Lower leg skin (tissue), 4 donors: Measurements from ENCODE around the gene C1QC. TPM values are rescaled to one million over a fixed set of nuclear protein-coding genes. Genes with fewer than 3 reads are reported as not detected.
"Not testable (repeated sequence)": the region's sequence is repeated elsewhere in the genome, so short reads cannot be mapped to it uniquely, and the experiment has no call there.

Experiments used
- DNase-seq, 2 donors: peaks; one replicate each; pipeline ENCODE4 v3.0.0-alpha.2; 2019; ENCODE audit warnings: low spot score in 2 of 2
- H3K4me3 ChIP-seq: fragments of 200-600 bp; sonication (generic); 2 replicates; pipeline ENCODE4 v1.5.1; 2017; ENCODE audit warnings: mild to moderate bottlenecking, low read depth; ENCODE audit not compliant: poor library complexity, severe bottlenecking
- POLR2A ChIP-seq, 2 donors: fragments of 450-650 bp; IDR thresholded peaks; one replicate each; pipeline ENCODE4 v1.6.1; 2016 to 2017; ENCODE audit warnings: antibody characterized with exemption in 2 of 2, mild to moderate bottlenecking in 1 of 2, moderate library complexity in 1 of 2
- WGBS, 2 donors: methylation state at CpG; one replicate each; pipeline ENCODE4 v1.1.5; 2018; 5-methylcytosine and 5-hydroxymethylcytosine counted together
- intact Hi-C: fragments of 100-400 bp; cut with DNase I; formaldehyde crosslinking; loops from one replicate; pipeline ENCODE4 v1.15.0; 2023; ENCODE audit warnings: low total_unique reads
- total RNA-seq, 4 donors: library from RNA; depleted of rRNA; stranded (reverse); fragments of >200 nt; gene quantifications; one replicate each; pipeline ENCODE4 v1.1.0, GENCODE V29; 2016
- TF ChIP-seq, protein P1 (sequence below), 3 donors: fragments of 450-650 bp; IDR thresholded peaks; one replicate each; pipeline ENCODE4 v1.5.1; 2016; ENCODE audit warnings: antibody characterized with exemption in 3 of 3, mild to moderate bottlenecking in 3 of 3, moderate library complexity in 2 of 3

Gene C1QC
- total RNA-seq, 4 donors from 2014 or later: 12.9 to 63.0 (median 32.7) TPM

- intact Hi-C loops: no loop called here
- whole genome bisulfite sequencing, 2 donors: 81 to 93% methylated on average over 4 of the region's 4 CpGs
- no peak for DNase-seq
- H3K4me3 ChIP-seq: no peak overlapping the region
- TF ChIP-seq, protein P1, sequence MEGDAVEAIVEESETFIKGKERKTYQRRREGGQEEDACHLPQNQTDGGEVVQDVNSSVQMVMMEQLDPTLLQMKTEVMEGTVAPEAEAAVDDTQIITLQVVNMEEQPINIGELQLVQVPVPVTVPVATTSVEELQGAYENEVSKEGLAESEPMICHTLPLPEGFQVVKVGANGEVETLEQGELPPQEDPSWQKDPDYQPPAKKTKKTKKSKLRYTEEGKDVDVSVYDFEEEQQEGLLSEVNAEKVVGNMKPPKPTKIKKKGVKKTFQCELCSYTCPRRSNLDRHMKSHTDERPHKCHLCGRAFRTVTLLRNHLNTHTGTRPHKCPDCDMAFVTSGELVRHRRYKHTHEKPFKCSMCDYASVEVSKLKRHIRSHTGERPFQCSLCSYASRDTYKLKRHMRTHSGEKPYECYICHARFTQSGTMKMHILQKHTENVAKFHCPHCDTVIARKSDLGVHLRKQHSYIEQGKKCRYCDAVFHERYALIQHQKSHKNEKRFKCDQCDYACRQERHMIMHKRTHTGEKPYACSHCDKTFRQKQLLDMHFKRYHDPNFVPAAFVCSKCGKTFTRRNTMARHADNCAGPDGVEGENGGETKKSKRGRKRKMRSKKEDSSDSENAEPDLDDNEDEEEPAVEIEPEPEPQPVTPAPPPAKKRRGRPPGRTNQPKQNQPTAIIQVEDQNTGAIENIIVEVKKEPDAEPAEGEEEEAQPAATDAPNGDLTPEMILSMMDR (IDR thresholded peaks at IDR 0.05): no peak
- TF ChIP-seq POLR2A (IDR thresholded peaks at IDR 0.05): no peak
Observed at GRCh38 chr1:22671999-22672398, 28.6 kb downstream of the C1QC start.

DNA sequence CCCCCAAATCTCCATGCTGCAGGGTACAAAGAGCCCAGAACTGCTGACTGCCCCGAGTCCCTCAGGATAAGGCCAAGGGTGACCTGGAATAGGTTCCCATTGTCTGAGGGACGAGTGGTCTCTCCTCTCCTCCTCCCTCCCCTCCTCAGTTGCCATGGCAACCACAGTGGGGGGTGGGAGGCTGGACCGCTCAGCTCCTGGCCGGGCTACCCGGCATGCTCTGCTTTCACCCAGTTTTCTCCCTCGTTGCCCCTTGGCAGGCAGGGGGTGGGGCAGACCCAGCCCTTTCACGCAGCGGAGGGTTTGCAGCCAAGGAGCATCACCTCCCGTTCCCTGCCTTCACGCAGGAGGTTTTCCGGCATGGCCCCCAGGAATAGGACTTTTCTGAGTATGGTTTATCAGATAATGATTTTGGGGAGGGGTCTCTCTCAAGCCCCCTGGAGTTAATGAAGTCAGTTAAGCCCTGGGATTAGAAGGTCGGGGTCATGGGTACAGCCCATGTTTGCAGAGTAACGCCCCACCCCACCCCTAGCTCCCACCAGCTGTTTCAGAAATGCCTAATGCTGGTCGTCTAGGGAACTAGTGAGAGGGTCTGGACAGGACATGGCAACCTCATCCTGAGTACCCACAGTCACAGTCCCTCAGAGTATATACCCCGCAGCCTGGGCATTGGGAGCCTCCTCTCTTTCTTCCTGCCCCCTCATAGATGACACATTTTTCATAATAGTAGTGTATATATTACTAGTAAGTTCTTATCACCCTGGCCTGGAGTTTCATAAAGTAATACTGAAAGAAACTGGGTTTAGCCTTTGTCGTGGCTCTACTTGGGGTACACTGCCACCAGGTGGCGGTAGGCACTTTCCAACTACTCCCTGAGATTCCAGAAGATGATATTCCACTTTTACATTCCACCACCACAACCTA is 30.3 kb downstream of the C1QC start:
- 29 to 33% methylated on average over 17 of the region's 17 CpGs for WGBS, 2 donors
- no peak for TF ChIP-seq POLR2A (IDR thresholded peaks at IDR 0.05)
- H3K4me3 ChIP-seq: no peak overlapping the region
- intact Hi-C loops: no loop called here
- no peak for DNase-seq

DNA sequence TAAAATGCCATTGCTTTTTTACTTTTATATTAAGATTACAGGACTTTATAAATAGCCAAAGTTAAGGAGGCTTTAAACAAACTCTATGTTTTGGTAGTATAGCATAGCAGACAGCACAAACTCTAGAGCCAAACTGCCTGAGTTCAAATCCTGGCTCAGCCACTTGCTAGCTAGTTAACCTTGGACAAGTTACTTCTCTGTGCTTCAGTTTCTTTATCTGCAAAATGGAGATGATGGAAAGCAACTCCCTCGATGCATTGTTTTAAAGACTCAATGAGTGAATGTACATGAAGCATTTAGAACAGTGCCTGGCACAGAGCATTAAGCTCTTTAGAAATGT is 30.9 kb downstream of the C1QC start:
- no peak for DNase-seq
- TF ChIP-seq, protein P1 (IDR thresholded peaks at IDR 0.05): no peak
- TF ChIP-seq POLR2A (IDR thresholded peaks at IDR 0.05): no peak
- H3K4me3 ChIP-seq: no peak overlapping the region
- intact Hi-C loops: no loop called here
- WGBS, 2 donors: 33 to 44% methylated on average over 1 of the region's 1 CpG

GRCh38 chr1:22676151-22676550 is 32.7 kb downstream of the C1QC start:
- intact Hi-C loops, H3K4me3 ChIP-seq, DNase-seq: not testable (repeated sequence)
- WGBS, 2 donors: 91 to 92% methylated on average over 15 of the region's 15 CpGs

DNA sequence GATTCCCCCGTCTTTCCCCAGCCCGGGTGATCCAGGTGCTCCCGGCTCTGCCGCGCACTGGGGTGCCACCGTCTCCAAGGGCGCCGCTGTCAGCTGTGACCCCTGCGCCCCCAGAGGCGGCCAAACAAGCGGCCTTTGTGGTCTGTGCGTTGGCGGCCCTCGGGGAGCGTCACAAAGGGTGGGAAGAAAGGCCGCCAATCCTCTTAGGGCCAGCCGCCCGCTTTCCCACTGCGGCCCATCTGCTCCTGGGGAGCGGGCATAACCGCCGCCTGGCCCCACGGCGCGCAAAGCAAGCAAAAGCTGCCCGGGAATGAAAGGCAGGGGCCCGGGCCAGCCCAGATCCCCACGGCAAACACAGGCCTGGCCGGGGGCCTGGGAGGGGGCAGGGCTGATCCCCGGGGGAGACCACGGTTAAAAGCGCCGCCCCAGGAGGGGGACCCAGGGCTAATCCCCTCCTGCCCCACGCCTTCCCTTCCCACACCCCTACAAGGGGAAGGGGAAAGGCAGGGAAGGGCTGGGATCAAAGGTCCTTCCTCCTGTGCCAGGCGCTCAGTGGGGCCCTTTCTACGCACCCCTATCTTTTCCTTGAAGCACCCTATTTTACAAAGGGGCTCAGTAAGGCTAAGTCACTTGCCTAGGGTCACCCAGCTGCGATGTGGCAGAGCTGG is 33.6 kb downstream of the C1QC start:
- intact Hi-C loops: no loop called here
- WGBS, 2 donors: 74 to 83% methylated on average over 28 to 37 of the region's 37 CpGs
- no peak for DNase-seq
- H3K4me3 ChIP-seq: no peak overlapping the region
- TF ChIP-seq POLR2A (IDR thresholded peaks at IDR 0.05): no peak
- TF ChIP-seq, protein P1 (IDR thresholded peaks at IDR 0.05): no peak

DNA sequence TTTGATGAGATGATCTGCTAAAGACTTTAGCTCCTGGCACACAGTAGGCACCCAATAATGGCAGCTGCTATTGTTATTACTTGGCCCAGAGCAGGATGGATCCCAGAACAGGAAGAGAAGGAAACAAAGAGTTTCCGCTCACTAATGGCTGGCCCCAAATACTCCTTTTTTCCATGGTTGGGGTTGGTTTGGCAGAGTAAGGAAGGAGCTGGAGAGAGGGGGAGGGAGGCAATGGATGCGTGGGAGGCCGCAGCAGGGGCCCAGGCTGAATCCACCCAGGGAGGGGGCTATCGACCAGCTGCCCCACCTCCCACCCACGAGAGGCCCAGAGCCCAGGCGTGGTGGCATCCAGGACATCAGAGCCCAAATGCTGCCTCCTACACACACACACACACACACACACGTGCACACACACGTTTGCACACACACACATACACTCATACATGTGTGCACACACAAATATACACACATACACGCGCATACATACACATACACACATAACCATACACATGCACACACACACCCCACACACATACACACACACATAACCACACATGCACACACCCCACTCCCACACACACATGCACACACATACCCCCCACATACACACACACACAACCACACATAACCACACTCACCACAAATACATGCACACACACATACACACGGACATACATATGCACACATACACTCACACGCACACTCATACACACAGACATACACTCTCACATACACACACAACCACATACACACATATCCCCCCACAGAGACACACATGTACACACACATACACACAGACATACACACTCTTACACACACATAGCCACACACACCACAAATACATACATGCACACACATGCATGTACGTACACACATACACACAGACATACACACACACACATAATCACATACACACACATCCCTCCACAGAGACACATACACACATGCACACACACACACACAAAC is 34.8 kb downstream of the C1QC start:
- TF ChIP-seq POLR2A (IDR thresholded peaks at IDR 0.05): no peak
- TF ChIP-seq, protein P1 (IDR thresholded peaks at IDR 0.05): no peak
- 69 to 75% methylated on average over 13 of the region's 13 CpGs for WGBS, 2 donors
- no peak for DNase-seq
- no peak overlapping the region for H3K4me3 ChIP-seq
- intact Hi-C loops: no loop called here
